ENCODE data around the gene PNPLA7.

- TF ChIP-seq EZH2 (IDR thresholded peaks at IDR 0.05; ENCODE audit: low read length, unreplicated experiment), result no peak
- TF ChIP-seq, protein P1, sequence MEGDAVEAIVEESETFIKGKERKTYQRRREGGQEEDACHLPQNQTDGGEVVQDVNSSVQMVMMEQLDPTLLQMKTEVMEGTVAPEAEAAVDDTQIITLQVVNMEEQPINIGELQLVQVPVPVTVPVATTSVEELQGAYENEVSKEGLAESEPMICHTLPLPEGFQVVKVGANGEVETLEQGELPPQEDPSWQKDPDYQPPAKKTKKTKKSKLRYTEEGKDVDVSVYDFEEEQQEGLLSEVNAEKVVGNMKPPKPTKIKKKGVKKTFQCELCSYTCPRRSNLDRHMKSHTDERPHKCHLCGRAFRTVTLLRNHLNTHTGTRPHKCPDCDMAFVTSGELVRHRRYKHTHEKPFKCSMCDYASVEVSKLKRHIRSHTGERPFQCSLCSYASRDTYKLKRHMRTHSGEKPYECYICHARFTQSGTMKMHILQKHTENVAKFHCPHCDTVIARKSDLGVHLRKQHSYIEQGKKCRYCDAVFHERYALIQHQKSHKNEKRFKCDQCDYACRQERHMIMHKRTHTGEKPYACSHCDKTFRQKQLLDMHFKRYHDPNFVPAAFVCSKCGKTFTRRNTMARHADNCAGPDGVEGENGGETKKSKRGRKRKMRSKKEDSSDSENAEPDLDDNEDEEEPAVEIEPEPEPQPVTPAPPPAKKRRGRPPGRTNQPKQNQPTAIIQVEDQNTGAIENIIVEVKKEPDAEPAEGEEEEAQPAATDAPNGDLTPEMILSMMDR (conservative IDR thresholded peaks at IDR 0.05; ENCODE audit: low read depth, low read length), result no peak
- no peak for TF ChIP-seq EZH2phosphoT487 (IDR thresholded peaks at IDR 0.05; ENCODE audit: borderline replicate concordance, low read length)
Observed at GRCh38 chr9:137593176-137593575, 43.0 kb upstream of the PNPLA7 start.
